IMR-90 (cell line): ENCODE measurements around the gene ELL2.

ENCODE experiments used
- BHLHE40 ChIP-seq: fragments of 150-350 bp; IDR thresholded peaks from 2 replicates; pipeline ENCODE4 v1.6.1; 2016; ENCODE audit warnings: mild to moderate bottlenecking, low read depth, low read length
- CEBPB ChIP-seq: IDR thresholded peaks from 2 replicates; pipeline ENCODE4 v1.6.1; 2012; ENCODE audit warnings: low read depth, low read length, improper control_type of control experiment
- CTCF ChIP-seq: conservative IDR thresholded peaks from 2 replicates; pipeline ENCODE4 v1.5.1; 2012; ENCODE audit warnings: mild to moderate bottlenecking, low read depth, low read length, improper control_type of control experiment
- ELK1 ChIP-seq: fragments of 150-350 bp; IDR thresholded peaks from 2 replicates; pipeline ENCODE4 v1.6.1; 2016; ENCODE audit warnings: low read depth, mild to moderate bottlenecking, low read length, moderate library complexity, borderline replicate concordance
- FOS ChIP-seq: fragments of 150-350 bp; IDR thresholded peaks from 2 replicates; pipeline ENCODE4 v1.6.1; 2016; ENCODE audit warnings: low read depth, low read length
- MAFK ChIP-seq: IDR thresholded peaks from 2 replicates; pipeline ENCODE4 v1.6.1; 2012; ENCODE audit warnings: low read depth, low read length, improper control_type of control experiment
- NFE2L2 ChIP-seq: fragments of 150-350 bp; IDR thresholded peaks from 2 replicates; pipeline ENCODE4 v1.6.1; 2016; ENCODE audit warnings: low read depth, mild to moderate bottlenecking, low read length
- POLR2A ChIP-seq: IDR thresholded peaks from 2 replicates; pipeline ENCODE4 v1.6.1; 2012; ENCODE audit warnings: mild to moderate bottlenecking, low read depth, low read length
- RAD21 ChIP-seq: IDR thresholded peaks from 2 replicates; pipeline ENCODE4 v1.6.1; 2012; ENCODE audit warnings: low read length, improper control_type of control experiment
- RCOR1 ChIP-seq: IDR thresholded peaks from 2 replicates; pipeline ENCODE4 v1.6.1; 2012; ENCODE audit warnings: mild to moderate bottlenecking, low read length, improper control_type of control experiment; ENCODE audit not compliant: insufficient replicate concordance
- RFX5 ChIP-seq: IDR thresholded peaks from 2 replicates; pipeline ENCODE4 v1.8.0; 2012; ENCODE audit warnings: low read depth, mild to moderate bottlenecking, low read length, moderate library complexity
- USF2 ChIP-seq: fragments of 150-350 bp; IDR thresholded peaks from 2 replicates; pipeline ENCODE4 v1.6.1; 2017; ENCODE audit warnings: mild to moderate bottlenecking, antibody characterized with exemption, low read length, low read depth

- TF ChIP-seq CTCF (no peak), USF2 (no peak), CEBPB (no peak), RFX5 (no peak), POLR2A (no peak), NFE2L2 (no peak), MAFK (no peak), RAD21 (no peak), RCOR1 (no peak), ELK1 (no peak), FOS (no peak), BHLHE40 (no peak)
These were observed 73.7 kb downstream of the ELL2 start for GRCh38 chr5:95887977-95888376.
